Measurements from ENCODE around the gene SMARCA4.

SMARCA4 gene

DNA sequence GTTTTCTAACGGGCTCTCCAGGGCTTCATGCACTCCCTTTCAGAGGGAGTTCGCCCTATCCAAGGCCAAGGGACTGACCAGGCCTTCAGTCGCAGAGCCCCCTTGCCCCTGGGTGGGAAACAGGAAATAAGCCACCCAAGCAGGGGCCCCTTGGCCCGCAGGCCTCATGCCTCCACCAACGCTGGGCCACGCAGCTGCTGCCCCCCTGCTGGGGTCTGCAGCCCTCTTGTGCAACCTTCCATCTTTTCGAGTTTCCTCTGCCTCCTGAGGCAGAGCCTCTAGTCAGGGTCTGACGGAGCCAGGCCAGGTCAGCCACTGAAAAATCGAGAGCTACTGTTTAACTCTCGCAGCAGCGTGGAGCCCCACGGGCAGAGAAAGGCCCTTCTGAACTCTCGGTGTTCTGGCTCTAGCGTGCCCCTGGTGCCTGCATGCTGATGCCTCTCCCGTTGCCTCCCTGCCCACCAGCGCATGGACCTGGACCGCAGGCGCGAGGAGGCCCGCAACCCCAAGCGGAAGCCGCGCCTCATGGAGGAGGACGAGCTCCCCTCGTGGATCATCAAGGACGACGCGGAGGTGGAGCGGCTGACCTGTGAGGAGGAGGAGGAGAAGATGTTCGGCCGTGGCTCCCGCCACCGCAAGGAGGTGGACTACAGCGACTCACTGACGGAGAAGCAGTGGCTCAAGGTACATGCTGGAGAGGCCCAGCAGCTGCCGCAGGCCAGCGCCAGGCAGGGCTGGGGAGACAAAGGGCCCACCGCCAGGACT, 73.8 kb downstream of the SMARCA4 start:
- DNase-seq (ENCODE audit: low spot score): no peak

- DNase-seq (ENCODE audit: low spot score): peak; percentile 93
Observed at GRCh38 chr19:11035441-11036377, 74.9 kb downstream of the SMARCA4 start.

DNA sequence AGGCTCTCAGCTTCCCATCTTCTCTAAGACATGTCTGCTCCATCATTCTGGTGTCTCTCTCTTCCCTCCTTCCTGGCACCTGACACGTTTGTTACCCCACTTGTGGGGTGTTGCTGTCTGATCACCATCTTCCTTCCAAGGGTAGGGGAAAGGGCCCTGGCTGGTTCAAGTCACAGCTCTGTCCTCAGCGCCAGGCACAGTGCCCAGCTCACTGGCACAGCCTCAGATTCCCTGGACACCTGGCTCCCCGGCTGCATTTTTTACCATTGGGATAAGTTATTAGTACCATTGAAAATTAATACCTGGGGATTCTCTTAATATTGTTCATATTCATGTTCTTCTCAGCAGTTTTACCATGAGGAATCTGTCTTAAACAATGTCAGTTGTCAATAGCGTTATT, 77.7 kb downstream of the SMARCA4 start:
- no peak for DNase-seq (ENCODE audit: low spot score)

- no peak for DNase-seq (ENCODE audit: low spot score)
Observed at GRCh38 chr19:11041194-11041593, 80.4 kb downstream of the SMARCA4 start.

DNA sequence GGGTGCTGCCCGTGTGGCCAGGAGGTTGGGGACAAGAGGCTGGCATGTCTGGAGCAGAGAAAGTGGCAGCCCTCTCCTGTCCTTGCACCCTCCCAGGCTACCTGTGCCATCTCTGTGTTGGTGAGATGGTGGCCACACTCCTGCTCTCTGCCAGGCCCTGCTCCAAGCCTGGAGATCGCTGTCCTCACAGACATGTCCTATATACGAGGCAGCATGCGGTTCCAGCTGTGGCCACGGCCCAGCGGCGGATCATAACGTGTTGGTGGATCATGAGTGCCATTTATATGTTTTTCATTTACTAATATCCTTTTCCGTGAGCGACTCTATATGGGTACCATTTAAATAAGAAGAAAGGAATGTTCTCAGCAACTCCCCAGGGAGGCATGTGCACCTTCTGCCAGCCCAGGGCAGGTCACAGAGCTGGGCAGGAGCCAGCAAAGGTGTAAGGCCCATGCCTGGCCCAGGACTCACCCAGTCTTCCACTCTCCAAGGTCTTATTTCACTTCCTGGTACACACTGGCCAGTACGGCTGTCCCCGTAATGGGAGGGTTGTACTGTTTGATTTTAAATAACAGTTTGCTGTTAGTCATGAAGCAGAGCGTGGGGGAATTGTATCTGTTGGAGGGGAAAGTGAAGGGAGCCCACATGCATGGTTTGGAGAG, 81.3 kb downstream of the SMARCA4 start:
- no peak for DNase-seq (ENCODE audit: low spot score)

DNA sequence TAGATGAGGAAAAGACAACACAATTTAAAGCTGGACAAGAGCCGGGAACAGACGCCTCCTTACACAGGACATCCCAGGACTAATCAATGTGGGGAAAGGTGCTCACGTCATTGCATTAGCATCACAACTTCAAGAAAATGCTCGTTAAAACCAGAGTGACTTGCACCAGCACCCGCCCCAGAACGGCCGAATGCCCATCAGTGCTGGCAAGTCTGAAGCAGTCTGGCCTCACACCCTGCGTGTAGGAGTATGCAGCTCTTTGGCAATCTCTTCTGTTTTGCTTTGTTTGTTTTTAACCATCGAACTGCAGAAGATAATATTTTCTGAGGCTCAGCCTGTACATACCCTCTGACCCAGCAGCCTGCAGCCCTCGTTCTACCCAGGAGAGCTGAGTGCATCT, 83.6 kb downstream of the SMARCA4 start:
- no peak for DNase-seq (ENCODE audit: low spot score)

DNA sequence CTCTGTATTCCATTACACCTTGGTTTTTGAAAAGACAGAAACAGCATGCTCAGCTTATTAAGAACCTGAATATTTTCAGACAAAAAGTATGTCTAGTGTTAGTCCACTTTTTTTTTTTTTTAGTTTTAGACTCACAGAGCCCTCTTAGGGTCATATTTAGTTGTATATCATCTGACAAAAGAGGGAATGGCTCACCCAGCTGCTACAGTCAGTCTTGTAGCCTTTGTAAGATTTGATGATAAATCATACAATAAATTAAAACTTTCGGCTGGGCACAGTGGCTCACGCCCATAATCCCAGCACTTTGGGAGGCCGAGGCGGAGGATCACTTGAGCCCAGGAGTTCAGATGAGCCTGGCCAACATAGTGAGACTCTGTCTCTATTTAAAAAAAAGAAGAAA, 84.7 kb downstream of the SMARCA4 start:
- DNase-seq (ENCODE audit: low spot score): no peak

DNA sequence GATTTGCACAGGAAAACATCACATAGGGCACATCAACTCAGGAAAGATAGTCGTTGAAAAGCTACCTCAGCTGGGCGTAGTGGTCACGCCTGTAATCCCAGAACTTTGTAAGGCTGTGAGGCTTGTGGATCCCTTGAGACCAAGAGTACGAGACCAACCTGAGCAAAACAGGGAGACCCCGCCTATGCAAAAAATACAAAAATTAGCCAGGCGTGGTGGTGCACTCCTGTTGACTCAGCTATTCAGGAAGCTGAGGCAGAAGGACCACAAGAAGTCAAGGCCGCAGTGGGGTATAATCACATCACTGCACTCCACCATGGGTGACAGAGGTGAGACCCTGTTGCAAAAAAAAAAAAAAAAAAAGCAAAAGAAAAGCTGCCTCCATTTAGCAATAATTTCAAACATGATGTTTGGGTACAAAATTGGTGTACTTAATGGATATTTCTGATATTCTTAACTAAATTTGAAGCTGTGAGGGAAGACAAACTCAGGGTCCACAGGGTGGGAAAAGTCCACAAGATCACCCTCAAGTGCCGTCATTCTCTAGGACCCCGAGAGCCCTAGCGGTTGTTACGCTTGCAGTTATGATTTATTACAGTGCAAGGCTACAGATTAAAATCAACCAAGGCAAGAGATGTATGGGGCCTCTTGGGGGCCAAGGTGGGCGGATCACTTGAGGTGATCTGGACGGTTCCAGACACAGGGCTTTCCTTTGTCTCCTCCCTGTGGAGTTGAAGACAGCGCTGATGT, 86.0 kb downstream of the SMARCA4 start:
- DNase-seq (ENCODE audit: low spot score): no peak

DNA sequence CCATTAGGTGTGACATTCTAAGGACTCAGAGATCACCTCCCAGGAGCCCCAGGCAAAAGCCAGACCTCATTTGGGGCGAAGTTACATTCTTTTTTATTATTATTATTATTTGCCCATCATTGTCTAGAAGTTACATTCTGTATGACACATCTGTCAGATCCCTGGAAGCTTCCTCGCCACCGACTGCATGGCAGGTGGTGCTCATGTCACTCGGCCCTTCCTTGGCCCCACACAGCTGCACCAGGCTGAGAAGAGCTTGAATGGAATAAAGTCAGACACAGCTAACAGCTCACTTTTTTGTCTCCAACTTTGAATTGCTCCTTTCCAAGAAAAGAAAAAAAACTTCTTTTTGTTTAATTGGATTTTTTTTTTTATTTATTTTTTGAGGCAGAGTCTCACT, 87.0 kb downstream of the SMARCA4 start:
- DNase-seq (ENCODE audit: low spot score): no peak

DNA sequence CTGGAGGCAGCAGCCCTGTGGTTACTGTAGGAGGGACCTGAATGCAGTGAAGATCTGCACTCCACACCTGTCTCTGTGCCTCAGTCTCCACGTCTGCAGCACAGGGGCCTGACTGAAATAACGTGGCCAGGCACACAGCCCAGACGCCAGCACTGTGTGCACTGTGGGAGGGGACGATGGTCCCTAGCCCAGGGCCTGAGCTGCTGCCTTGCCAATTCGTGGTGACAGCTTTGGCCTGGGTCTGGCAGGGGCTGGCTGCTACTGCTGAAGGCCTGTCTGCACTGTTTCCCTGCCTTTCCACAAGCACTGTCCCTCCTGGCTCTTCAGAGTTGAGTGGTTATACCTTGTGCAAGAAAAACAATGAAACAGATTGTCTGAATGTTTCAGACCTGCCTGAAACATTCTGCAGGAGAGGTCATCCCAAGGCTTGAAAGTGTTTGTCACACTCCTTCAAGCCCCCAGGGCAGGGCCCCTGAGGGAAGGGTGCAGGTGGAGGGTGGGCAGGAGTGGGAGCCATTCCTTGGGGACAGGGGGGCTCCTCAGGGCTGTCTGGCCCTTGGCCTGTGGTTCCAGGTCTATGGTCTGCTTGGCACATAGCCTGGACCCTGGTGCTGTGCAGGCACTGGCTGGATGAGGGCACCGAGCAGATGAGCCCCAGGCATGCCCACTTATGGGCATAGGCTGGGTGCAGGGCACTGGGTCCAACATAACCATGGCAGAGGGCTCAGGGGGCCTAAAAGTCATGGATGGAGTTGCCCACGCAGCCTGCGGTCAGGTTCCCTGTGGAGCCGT, 89.7 kb downstream of the SMARCA4 start:
- no peak for DNase-seq (ENCODE audit: low spot score)

DNA sequence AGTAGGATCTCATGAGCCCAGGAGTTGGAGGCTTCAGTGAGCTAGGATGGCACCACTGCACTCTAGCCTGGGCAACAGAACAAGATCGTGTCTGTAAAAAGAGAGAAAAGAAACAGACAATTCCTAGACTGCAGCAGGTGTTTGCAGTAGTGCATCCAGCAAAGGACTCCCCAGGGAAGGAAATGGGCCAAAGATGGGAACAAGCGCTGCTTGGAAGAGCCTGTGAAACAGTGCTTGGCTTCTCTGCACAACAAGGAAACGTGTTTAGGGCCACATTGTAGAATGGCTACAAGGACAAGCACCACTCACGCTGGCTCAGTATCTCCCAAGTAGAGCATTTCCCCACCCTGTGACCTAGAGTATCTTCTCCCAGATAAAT, 93.0 kb downstream of the SMARCA4 start:
- no peak for DNase-seq (ENCODE audit: low spot score)

GRCh38 chr19:11054200-11054599, 93.4 kb downstream of the SMARCA4 start:
- DNase-seq (ENCODE audit: low spot score): no peak

GRCh38 chr19:11054628-11055027, 93.8 kb downstream of the SMARCA4 start:
- DNase-seq (ENCODE audit: low spot score): no peak

- no peak for DNase-seq (ENCODE audit: low spot score)
Observed at GRCh38 chr19:11058246-11059030, 97.6 kb downstream of the SMARCA4 start.

DNA sequence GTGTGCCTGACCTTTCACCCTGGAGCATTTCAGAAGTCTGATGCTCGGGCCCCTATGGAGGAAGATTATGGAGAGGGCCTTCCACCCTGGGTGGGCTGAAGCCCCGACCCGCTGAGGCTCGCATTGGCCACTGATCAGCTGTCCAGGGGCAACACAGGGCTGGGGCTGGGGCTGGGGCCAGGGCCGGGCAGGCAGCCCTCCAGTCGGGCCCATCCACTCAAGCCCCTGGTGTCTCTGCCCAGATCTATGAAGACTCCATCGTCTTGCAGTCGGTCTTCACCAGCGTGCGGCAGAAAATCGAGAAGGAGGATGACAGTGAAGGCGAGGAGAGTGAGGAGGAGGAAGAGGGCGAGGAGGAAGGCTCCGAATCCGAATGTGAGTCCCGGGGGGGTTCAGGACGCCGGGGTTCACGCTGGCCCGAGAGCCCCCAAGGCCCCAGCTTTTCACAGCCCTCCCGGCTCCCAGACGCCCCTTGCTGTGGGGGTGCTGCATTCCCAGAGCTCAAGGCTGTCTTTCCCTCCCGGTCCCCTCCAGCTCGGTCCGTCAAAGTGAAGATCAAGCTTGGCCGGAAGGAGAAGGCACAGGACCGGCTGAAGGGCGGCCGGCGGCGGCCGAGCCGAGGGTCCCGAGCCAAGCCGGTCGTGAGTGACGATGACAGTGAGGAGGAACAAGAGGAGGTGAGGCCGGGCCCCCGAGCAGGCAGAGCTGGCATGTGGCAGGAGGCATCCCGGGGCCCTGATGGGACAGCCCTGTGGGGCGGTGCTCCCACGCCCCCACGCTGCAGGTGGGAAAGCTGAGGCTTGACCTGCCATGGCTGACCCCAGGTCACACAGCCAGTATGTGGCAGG, 98.9 kb downstream of the SMARCA4 start:
- no peak for DNase-seq (ENCODE audit: low spot score)

DNA sequence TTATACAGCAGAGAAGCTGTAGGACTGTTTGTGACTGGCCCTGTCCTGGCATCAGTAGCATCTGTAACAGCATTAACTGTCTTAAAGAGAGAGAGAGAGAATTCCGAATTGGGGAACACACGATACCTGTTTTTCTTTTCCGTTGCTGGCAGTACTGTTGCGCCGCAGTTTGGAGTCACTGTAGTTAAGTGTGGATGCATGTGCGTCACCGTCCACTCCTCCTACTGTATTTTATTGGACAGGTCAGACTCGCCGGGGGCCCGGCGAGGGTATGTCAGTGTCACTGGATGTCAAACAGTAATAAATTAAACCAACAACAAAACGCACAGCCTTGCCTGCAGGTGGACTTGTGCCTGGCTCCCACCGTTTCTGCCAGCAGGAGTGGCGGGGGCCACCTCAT, 101.1 kb downstream of the SMARCA4 start:
- DNase-seq (ENCODE audit: low spot score): no peak

DNA sequence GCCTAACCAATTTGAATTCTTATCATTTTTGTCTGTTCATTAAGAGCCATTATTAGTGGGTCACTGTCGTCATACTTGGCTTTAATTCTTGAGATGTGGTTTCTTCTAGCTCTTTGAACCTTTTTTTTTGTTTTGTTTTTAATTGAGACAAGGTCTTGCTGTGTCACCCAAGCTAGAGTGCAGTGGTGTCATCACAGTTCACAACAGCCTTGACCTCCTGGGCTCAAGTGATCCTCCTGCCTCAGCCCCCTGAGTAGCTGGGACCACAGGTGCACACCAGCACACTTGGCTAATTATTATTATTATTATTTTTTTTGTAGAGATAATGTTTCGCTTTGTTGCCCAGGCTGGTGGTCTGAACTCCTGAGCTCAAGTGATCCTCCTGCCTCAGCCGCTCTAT, 102.6 kb downstream of the SMARCA4 start:
- no peak for DNase-seq (ENCODE audit: low spot score)

- peak; percentile 47 for DNase-seq (ENCODE audit: low spot score)
Observed at GRCh38 chr19:11064831-11065303, 104.0 kb downstream of the SMARCA4 start.

GRCh38 chr19:11066326-11066725, 105.5 kb downstream of the SMARCA4 start:
- DNase-seq (ENCODE audit: low spot score): no peak
